ENCODE results near the gene MRGPRX2.

The MRGPRX2 gene

GRCh38 chr11:19050281-19050680, 10.2 kb downstream of the MRGPRX2 start:
- H3K4me1 ChIP-seq (ENCODE audit: control insufficient read depth, insufficient read depth, low read length), result no peaks in the 10 kb centered on the region
- no peak overlapping the region for H3K4me3 ChIP-seq (ENCODE audit: insufficient read depth, low read depth, low read length)
- H3K27me3 ChIP-seq (ENCODE audit: control insufficient read depth, insufficient read depth, low read length, poor library complexity, severe bottlenecking), result no peaks in the 10 kb centered on the region
- H3K36me3 ChIP-seq (ENCODE audit: control insufficient read depth, insufficient read depth, low read length), result no peaks in the 10 kb centered on the region
- H3K9me3 ChIP-seq (ENCODE audit: control insufficient read depth, low read length), result no peaks in the 10 kb centered on the region
- 92 to 94% methylated on average over 2 of the region's 2 CpGs for WGBS, 2 experiments
- no peak overlapping the region for H3K27ac ChIP-seq (ENCODE audit: insufficient read depth, low read depth, low read length, poor library complexity, severe bottlenecking)

- H3K4me1 ChIP-seq (ENCODE audit: control insufficient read depth, insufficient read depth, low read length), result no peaks in the 10 kb centered on the region
- no peaks in the 10 kb centered on the region for H3K9me3 ChIP-seq (ENCODE audit: control insufficient read depth, low read length)
- no peak overlapping the region for H3K27ac ChIP-seq (ENCODE audit: insufficient read depth, low read depth, low read length, poor library complexity, severe bottlenecking)
- H3K36me3 ChIP-seq (ENCODE audit: control insufficient read depth, insufficient read depth, low read length), result no peaks in the 10 kb centered on the region
- H3K4me3 ChIP-seq (ENCODE audit: insufficient read depth, low read depth, low read length), result no peak overlapping the region
- H3K27me3 ChIP-seq (ENCODE audit: control insufficient read depth, insufficient read depth, low read length, poor library complexity, severe bottlenecking), result no peaks in the 10 kb centered on the region
- 80 to 83% methylated on average over 1 of the region's 1 CpG for WGBS, 2 experiments
Measured at GRCh38 chr11:19049351-19049750, 11.2 kb downstream of the MRGPRX2 start.

- Histone ChIP-seq H3K4me3 (ENCODE audit: insufficient read depth, low read depth, low read length) (no peak overlapping the region), H3K27me3 (ENCODE audit: control insufficient read depth, insufficient read depth, low read length, poor library complexity, severe bottlenecking) (no peaks in the 10 kb centered on the region), H3K36me3 (ENCODE audit: control insufficient read depth, insufficient read depth, low read length) (no peaks in the 10 kb centered on the region), H3K4me1 (ENCODE audit: control insufficient read depth, insufficient read depth, low read length) (no peaks in the 10 kb centered on the region), H3K27ac (ENCODE audit: insufficient read depth, low read depth, low read length, poor library complexity, severe bottlenecking) (no peak overlapping the region), H3K9me3 (ENCODE audit: control insufficient read depth, low read length) (no peaks in the 10 kb centered on the region)
- 90 to 93% methylated on average over 10 of the region's 10 CpGs for WGBS, 2 experiments
Measured at GRCh38 chr11:19040051-19040450, 20.5 kb downstream of the MRGPRX2 start.

GRCh38 chr11:19039409-19039808, 21.1 kb downstream of the MRGPRX2 start:
- 87 to 90% methylated on average over 1 of the region's 1 CpG for WGBS, 2 experiments
- Histone ChIP-seq H3K27ac (ENCODE audit: insufficient read depth, low read depth, low read length, poor library complexity, severe bottlenecking) (no peak overlapping the region), H3K27me3 (ENCODE audit: control insufficient read depth, insufficient read depth, low read length, poor library complexity, severe bottlenecking) (no peaks in the 10 kb centered on the region), H3K4me1 (ENCODE audit: control insufficient read depth, insufficient read depth, low read length) (no peaks in the 10 kb centered on the region), H3K4me3 (ENCODE audit: insufficient read depth, low read depth, low read length) (no peak overlapping the region), H3K9me3 (ENCODE audit: control insufficient read depth, low read length) (no peaks in the 10 kb centered on the region), H3K36me3 (ENCODE audit: control insufficient read depth, insufficient read depth, low read length) (no peaks in the 10 kb centered on the region)

GRCh38 chr11:19032990-19033389, 27.5 kb downstream of the MRGPRX2 start:
- Histone ChIP-seq H3K4me1 (ENCODE audit: control insufficient read depth, insufficient read depth, low read length) (no peaks in the 10 kb centered on the region), H3K9me3 (ENCODE audit: control insufficient read depth, low read length) (no peaks in the 10 kb centered on the region), H3K36me3 (ENCODE audit: control insufficient read depth, insufficient read depth, low read length) (no peaks in the 10 kb centered on the region), H3K4me3 (ENCODE audit: insufficient read depth, low read depth, low read length) (no peak overlapping the region), H3K27ac (ENCODE audit: insufficient read depth, low read depth, low read length, poor library complexity, severe bottlenecking) (no peak overlapping the region), H3K27me3 (ENCODE audit: control insufficient read depth, insufficient read depth, low read length, poor library complexity, severe bottlenecking) (no peaks in the 10 kb centered on the region)
- WGBS, 2 experiments, result 69 to 85% methylated on average over 2 of the region's 2 CpGs

GRCh38 chr11:19027829-19028595, 32.5 kb downstream of the MRGPRX2 start:
- Histone ChIP-seq H3K9me3 (ENCODE audit: control insufficient read depth, low read length) (no peaks in the 10 kb centered on the region), H3K4me1 (ENCODE audit: control insufficient read depth, insufficient read depth, low read length) (no peaks in the 10 kb centered on the region), H3K4me3 (ENCODE audit: insufficient read depth, low read depth, low read length) (no peak overlapping the region), H3K27me3 (ENCODE audit: control insufficient read depth, insufficient read depth, low read length, poor library complexity, severe bottlenecking) (peaks cover 6% of the 10 kb centered on the region), H3K36me3 (ENCODE audit: control insufficient read depth, insufficient read depth, low read length) (no peaks in the 10 kb centered on the region), H3K27ac (ENCODE audit: insufficient read depth, low read depth, low read length, poor library complexity, severe bottlenecking) (no peak overlapping the region)
- 91 to 92% methylated on average over 1 to 2 of the region's 2 CpGs for WGBS, 2 experiments

GRCh38 chr11:19026862-19027261, 33.7 kb downstream of the MRGPRX2 start:
- no peak overlapping the region for H3K4me3 ChIP-seq (ENCODE audit: insufficient read depth, low read depth, low read length)
- H3K27ac ChIP-seq (ENCODE audit: insufficient read depth, low read depth, low read length, poor library complexity, severe bottlenecking), result no peak overlapping the region
- H3K27me3 ChIP-seq (ENCODE audit: control insufficient read depth, insufficient read depth, low read length, poor library complexity, severe bottlenecking), result peaks cover 6% of the 10 kb centered on the region
- no peaks in the 10 kb centered on the region for H3K36me3 ChIP-seq (ENCODE audit: control insufficient read depth, insufficient read depth, low read length)
- no peaks in the 10 kb centered on the region for H3K4me1 ChIP-seq (ENCODE audit: control insufficient read depth, insufficient read depth, low read length)
- whole genome bisulfite sequencing, 2 experiments, result 90 to 91% methylated on average over 2 of the region's 2 CpGs
- H3K9me3 ChIP-seq (ENCODE audit: control insufficient read depth, low read length), result no peaks in the 10 kb centered on the region

GRCh38 chr11:19025481-19026406, 34.8 kb downstream of the MRGPRX2 start:
- H3K36me3 ChIP-seq (ENCODE audit: control insufficient read depth, insufficient read depth, low read length), result no peaks in the 10 kb centered on the region
- H3K27me3 ChIP-seq (ENCODE audit: control insufficient read depth, insufficient read depth, low read length, poor library complexity, severe bottlenecking), result peaks cover 10% of the 10 kb centered on the region
- WGBS, 2 experiments, result 81 to 82% methylated on average over 5 of the region's 5 CpGs
- no peaks in the 10 kb centered on the region for H3K9me3 ChIP-seq (ENCODE audit: control insufficient read depth, low read length)
- H3K27ac ChIP-seq (ENCODE audit: insufficient read depth, low read depth, low read length, poor library complexity, severe bottlenecking), result no peak overlapping the region
- H3K4me3 ChIP-seq (ENCODE audit: insufficient read depth, low read depth, low read length), result no peak overlapping the region
- no peaks in the 10 kb centered on the region for H3K4me1 ChIP-seq (ENCODE audit: control insufficient read depth, insufficient read depth, low read length)

GRCh38 chr11:19020831-19021230, 39.7 kb downstream of the MRGPRX2 start:
- Histone ChIP-seq H3K36me3 (ENCODE audit: control insufficient read depth, insufficient read depth, low read length) (no peaks in the 10 kb centered on the region), H3K4me3 (ENCODE audit: insufficient read depth, low read depth, low read length) (no peak overlapping the region), H3K9me3 (ENCODE audit: control insufficient read depth, low read length) (no peaks in the 10 kb centered on the region), H3K27ac (ENCODE audit: insufficient read depth, low read depth, low read length, poor library complexity, severe bottlenecking) (no peak overlapping the region), H3K27me3 (ENCODE audit: control insufficient read depth, insufficient read depth, low read length, poor library complexity, severe bottlenecking) (peaks cover 12% of the 10 kb centered on the region), H3K4me1 (ENCODE audit: control insufficient read depth, insufficient read depth, low read length) (no peaks in the 10 kb centered on the region)

GRCh38 chr11:19018901-19019300, 41.6 kb downstream of the MRGPRX2 start:
- Histone ChIP-seq H3K9me3 (ENCODE audit: control insufficient read depth, low read length) (no peaks in the 10 kb centered on the region), H3K4me1 (ENCODE audit: control insufficient read depth, insufficient read depth, low read length) (no peaks in the 10 kb centered on the region), H3K27ac (ENCODE audit: insufficient read depth, low read depth, low read length, poor library complexity, severe bottlenecking) (no peak overlapping the region), H3K4me3 (ENCODE audit: insufficient read depth, low read depth, low read length) (no peak overlapping the region), H3K36me3 (ENCODE audit: control insufficient read depth, insufficient read depth, low read length) (no peaks in the 10 kb centered on the region), H3K27me3 (ENCODE audit: control insufficient read depth, insufficient read depth, low read length, poor library complexity, severe bottlenecking) (peaks cover 11% of the 10 kb centered on the region)
- 17 to 25% methylated on average over 3 of the region's 3 CpGs for WGBS, 2 experiments
